Measurements from ENCODE around the gene KCNE3.

Gene KCNE3

DNA sequence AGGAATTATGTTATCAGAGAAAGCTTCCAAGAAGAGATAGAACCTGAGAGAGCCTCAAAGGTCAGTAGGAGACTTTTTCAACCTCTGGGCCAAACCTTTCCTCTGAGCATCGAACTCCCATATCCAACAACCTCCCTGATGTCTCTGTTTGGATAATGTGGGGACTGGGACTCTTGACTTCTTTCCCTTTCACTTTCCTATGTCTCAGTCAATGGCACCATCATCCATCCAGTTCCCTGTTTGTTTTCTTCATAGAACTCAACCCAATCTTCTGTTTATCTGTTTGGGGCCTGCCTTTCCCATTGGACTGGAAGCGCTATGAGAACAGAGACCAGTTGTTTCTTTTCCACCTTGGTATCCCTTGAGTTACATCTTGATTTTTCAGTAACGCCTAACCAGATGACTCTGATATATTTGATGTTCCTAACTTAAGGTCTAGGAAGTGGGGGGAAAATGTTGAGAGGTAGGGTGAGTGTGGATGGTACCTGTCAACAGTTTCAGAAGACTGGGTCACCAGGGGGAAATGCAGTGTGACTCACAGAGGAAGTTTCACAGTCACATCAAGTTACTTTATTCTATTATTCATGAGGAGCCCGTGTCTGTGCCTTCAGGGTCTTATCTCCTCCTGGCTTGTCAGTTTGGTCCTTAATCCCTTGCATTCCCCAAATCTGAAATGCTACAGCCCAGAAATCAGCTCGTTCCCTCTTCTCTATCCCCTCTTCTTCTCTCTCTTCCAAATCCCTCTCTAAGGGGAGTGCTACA is 4.5 kb upstream of the KCNE3 start:
- DNase-seq (ENCODE audit: low read depth in 2 of 2) = no peak

DNA sequence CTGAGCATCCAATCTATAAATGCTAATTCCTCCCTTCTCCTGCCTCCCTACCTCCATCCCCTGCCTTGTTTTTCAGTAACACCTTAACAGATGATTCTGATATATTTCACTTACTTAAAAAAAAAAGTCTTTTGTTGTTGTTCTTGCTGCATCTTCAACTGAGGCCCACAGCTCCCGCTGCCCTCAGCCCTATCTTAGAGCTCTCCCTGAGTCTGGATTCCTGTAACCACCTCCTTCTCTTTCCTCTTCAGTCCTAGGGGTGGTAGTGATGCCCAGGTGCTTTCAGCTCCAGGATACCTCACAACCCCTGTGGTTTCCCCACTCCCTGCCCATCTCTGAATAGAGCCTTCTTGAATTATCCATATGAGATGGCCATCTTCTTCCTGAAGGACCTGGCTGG is 3.7 kb upstream of the KCNE3 start:
- DNase-seq (ENCODE audit: low read depth in 2 of 2) = no peak

DNA sequence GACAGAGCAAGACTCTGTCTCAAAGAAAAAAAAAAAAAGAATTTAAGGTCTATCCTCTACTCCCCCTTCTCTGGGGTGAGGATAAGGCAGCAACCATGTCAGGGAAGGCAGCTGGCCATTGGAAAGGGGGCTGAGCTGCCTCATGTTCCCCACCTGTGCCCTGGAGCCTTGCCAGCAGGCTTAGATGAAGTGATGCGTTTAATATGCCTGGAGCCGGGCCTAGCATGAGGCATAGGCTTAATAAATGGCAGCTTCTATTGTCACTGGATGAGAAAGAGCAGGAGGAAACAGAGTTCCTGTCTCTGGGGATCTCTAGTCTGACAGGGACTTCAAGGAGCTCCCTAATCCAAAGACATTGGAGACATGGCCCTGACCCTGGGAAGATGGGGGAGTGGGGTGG is 3.2 kb upstream of the KCNE3 start:
- DNase-seq (ENCODE audit: low read depth in 2 of 2) = no peak

DNA sequence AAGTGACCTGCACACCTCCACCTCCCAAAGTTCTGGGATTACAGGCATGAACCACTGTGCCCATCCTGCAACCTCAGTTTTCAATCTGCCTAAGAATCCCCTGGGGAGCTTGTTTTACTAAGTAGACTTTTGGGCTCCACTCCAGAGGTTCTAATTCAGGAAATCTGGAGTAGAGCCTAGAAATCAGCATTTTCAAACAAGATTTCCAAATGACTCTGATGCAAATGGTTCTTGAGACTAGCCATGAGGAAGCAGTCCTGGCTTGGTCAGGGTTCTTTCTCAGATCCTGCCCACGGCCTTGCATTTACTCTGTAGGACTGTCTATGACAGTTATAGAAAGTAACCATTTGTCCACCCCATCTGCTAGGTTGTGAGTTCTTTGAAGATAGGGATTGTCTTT is 1.6 kb upstream of the KCNE3 start:
- no peak for DNase-seq (ENCODE audit: low read depth in 2 of 2)

DNA sequence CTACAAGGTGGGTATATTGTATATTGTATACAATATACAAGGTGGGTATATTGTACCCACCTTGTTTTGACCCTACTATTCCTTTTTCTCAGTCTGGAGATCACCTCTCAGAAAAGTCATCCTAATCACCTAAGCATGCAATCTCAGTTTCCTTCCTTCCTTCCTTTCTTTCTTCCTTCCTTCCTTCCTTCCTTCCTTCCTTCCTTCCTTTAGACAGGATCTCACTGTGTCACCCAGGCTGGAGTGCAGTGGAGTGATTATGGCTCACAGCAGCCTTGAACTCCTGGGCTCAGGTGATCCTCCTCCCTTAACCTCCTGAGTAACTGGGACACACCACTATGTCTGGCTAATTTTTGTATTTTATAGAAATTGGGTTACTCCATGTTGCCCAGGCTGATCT is 1.2 kb upstream of the KCNE3 start:
- no peak for DNase-seq (ENCODE audit: low read depth in 2 of 2)

DNA sequence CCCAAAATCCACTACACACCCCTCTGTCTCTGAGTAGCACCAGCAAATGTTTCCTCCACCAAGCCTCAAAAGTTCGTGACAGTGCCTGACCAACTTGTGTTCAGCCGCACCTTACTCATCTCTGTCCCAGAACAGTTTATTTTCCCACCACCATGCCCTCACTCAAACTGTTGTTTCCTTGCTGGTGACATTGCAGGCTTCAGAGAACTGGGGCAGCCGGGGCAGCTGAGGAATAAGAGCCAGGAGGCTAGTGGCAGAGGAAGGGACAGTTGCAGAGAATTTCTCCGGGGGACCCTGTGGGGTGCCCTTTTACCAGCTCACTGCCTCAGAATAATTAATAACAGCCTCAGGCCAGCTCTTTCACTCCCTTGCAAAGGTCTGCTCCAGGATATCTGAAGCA is 709 bp upstream of the KCNE3 start:
- DNase-seq (ENCODE audit: low read depth in 2 of 2) = no peak

DNA sequence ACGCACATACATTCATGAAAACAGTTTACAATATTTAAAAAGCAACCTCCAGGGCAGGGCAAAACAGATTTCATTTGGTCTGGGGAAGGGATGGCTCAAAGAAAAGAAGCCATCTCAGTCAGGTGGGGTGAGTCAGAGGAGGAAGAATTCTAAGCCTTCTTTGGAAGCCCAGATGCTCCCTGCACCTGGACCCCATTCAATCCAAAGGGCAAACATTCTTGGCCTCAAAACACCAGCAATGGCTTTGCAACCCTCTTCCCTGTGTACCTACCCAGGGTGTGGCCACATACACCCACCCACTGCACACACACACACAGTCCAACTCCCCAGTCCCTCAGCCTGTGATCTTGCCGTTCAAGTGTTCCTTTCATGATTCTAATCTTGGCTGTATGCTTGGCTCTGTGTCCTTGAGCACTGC is 2.0 kb downstream of the KCNE3 start:
- no peak for DNase-seq (ENCODE audit: low read depth in 2 of 2)

DNA sequence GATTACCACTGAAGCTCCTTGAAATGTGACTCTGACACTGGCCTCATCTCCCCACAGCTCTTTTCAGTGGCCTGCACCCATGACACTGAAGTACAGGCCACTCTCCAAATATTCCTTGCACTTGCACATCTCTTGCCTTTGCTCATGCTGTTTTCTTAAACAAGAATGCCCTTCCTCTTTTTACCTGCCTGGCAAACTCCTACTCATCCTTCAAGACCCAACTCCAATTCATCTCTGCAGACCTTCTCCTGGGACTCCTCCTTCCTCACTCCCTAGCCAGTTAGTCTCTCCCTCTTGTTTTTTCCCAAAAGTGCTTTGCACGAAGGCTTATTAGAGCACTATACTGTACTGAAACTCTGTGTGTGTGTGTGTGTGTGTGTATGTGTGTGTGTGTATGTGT is 2.6 kb downstream of the KCNE3 start:
- no peak for DNase-seq (ENCODE audit: low read depth in 2 of 2)

DNA sequence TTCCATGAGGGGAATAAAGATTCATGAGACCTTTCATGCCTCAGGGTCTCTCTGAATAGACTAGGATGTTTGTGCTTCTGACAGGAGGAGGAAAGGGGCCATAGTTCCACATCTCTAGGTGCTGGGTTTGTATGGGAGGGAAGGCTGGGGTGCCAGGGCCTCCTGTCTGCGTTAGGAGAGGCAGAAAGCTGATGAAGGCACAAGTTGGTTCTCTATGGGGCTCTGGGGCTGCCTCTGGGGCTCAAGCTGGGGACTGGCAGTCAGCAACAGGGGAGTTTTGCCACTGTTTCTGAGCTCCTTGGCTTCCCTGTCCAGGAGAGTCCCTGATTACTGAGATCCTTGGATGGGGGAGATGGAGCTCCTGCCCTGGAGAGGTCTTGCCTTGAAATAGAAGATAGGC is 4.1 kb downstream of the KCNE3 start:
- no peak for DNase-seq (ENCODE audit: low read depth in 2 of 2)

DNA sequence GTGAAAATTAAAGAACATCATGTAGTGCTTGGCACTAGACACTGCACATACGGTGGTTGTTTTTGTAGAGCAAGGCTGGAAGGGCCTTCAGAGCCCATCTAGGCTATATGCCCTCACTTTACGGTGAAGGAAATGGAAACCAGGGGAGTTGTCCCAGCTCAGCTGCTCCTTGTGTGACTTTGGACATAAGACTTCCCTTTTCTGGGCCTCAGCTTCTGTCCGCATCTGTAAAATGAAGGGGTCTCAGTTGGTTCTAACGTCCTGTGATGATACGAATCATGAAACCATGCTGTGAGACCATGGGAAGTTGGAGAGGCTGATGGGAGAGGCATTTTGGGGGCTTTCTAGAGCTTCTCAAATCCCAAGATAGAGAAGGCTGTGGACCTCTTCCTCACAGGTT is 4.7 kb downstream of the KCNE3 start:
- no peak for DNase-seq (ENCODE audit: low read depth in 2 of 2)

DNA sequence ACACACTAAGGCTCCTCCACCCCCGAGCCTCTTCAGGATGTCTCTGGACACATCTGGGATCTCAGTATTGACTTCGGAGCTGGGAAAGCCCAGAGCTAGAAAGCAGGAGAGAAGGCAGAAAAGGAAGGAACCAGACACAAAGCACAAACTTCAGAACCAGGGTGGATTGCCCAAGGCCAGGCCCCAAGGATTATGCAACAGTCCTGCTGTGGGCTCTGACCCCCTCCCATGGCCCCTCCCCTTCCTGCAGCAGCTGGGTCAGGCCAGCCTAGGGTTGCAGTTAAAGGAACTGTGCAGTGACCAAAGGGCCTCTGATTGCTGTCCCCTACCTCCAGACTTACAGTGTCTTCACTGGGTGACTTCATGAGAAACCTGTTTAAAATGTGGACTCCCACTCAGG is 5.3 kb downstream of the KCNE3 start:
- DNase-seq (ENCODE audit: low read depth in 2 of 2) = no peak

DNA sequence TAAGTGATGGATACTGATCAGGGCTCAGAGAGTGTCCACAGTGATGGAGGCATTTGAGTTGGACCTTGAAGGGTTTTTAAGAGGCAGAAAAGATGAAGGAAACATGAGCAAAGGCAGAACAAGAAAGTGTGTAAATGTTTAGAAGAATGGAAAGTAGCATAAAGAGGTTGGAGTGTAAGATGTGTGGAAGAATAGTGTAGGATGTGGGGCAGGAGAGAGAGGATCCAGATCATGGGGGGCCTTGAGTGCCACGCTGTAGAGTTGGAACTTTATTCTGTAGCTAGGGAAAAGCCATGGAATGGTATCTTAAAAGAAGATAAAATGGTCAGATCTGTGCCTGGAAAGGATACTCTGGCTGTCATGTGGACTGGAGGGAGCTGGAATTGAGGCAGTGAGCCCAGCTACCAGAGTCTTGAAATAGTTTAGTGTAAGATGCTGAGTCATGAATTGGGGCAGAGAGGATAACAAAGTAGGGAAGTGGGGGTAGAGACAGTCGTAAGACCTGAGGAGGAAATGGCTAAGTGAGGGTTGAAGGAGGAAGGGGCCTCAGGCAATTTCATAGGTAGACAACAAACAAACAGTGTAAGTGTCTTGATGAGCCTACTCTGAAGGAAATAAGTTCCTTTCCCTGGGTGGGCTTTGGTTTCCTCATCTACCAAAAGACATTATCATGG is 6.7 kb downstream of the KCNE3 start:
- DNase-seq (ENCODE audit: low read depth in 2 of 2) = no peak

DNA sequence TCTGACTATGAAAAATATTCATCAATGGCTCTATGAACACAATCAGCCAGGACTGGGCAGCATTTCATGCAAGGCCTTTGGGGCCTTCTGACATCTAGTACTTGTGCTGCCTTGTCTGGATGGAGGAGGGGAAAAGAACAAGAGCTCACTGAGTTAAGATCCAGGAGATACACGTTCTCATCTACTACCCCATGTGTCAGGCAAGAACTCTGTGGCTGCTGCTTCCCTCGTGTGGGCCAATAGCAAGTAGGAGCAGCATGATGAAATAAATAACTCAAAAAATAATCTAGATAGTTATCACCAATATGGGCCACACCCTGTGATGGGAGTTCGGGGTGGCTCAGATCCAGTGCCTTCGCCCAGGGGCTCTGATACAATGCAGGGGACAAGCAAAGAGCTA is 7.3 kb downstream of the KCNE3 start:
- DNase-seq (ENCODE audit: low read depth in 2 of 2) = no peak

DNA sequence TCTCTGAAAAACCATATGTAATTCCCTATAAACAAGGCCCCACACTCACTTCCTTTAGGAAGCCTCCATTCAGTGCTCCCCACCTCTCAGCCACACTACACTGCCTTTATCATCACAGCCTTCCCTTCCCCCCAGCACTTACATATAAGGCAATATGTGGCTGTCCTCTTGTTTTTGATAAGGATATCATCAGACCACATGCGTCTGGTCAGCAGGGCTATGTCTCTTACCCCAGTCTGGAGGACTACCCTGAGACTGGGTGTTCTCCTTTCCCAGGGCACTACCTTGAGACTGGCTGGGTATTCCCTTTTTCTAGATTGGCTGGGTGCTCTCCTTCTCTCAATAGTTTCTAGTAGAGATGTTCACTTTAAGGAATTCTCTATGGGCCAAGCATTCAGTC is 7.8 kb downstream of the KCNE3 start:
- no peak for DNase-seq (ENCODE audit: low read depth in 2 of 2)

DNA sequence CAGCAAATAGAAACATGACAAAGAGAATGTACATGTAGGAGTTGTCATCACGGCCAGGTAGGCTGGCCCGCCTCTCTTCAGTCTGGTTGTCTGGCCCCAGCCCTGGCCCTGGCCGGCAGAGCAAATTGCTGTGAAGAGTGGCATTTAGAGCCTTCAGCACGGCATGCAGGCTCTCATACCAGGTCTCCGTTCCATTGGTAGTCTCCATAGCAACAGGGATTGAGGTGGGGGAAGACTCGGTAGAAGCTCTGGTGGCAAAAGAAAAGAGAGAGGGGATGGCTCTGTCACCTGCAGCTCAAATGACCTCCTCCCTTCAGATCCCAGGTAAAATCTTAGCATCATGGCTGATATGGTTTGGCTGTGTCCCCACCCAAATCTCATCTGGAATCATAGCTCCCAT is 10.0 kb downstream of the KCNE3 start:
- no peak for DNase-seq (ENCODE audit: low read depth in 2 of 2)

DNA sequence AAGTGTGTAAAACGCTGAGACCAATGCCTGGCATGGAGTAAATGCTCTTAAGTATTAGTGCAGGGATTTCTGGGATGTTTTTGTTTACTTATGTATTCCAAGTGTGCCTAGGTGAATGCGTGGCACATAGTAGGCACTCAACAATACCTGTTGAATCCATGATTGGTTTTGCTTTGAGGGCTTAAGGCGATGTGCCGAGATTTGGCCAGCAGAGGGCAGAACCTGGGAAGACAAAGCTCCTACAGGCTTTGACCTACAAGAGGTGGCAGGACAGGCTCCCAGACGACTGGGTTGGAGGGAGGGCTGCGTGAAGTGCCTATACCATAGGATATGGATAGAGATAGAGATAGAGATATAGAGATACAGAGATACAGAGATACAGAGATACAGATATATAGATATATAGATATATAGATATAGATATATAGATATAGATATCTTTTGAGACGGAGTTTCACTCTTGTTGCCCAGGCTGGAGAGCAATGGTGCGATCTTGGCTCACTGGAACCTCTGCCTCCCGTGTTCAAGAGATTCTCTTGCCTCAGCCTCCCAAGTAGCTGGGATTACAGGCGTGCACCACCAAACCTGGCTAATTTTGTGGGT is 13.9 kb downstream of the KCNE3 start:
- DNase-seq (ENCODE audit: low read depth in 2 of 2) = peak; percentile 14 to 35

DNA sequence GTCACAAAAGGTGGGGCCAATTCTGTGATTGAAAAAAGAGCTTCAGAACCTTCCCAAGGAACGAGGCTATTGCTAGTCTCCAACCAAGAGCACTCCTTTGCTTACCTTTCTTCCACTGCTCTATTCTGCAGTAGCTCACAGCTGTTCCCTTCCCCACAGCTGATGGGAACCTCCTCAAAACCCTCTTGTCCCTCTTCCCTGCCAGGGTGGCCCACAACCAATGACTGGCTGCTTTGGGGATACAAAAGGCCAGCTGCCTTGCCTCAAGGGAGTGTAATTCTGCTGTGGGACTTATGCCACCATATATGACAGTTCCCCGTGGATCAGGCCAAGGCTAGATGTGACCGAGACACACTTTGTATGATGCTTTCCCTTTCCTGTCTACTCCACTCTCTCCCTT is 15.0 kb downstream of the KCNE3 start:
- no peak for DNase-seq (ENCODE audit: low read depth in 2 of 2)

DNA sequence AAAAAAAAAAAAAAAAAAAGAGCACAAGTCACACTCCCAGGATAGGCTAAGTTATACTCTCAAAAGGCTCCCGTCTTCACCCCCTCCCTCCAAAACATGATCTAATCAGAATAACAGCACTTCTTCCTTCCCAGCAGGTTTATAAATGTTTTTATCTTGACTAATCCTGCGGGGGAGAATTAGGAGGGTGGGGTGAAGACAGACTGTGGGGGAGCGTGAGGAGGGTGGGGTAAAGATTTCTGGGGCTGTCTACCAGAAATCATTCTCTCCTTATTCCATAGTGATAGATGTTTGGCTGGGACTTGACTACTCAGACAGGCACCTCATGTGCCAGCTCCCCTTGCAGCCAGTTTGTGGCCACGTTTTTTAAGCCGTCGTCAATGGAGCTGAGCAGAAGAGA is 17.0 kb downstream of the KCNE3 start:
- no peak for DNase-seq (ENCODE audit: low read depth in 2 of 2)

DNA sequence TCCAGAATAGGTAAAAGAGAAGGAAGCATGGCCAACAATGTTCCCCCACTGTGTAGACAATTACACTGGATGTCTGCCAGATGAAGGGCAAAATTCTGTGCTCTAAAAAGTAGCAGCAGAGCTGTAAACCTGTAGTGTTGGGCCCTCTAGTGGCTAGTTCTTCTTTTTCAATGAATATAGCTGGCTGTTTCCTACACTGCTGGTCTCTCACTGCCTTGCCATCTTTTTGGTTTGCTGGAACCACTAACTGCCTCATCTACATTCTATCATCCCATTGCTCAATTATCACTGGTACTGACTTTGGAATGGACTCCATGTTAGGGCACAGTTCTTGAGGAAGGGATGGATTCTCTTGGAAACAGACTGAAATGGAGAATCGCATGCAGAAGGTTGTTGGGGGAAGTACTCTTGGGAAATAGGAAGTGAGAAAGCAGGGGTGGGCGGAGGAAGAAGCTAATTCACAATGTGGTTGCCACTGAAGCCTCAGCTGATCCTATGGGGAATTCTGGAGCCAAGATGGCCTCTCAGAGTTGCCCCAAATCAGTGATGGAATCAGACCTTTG is 17.9 kb downstream of the KCNE3 start:
- DNase-seq (ENCODE audit: low read depth in 2 of 2) = peak in 1 of 2 donors; percentile 7

DNA sequence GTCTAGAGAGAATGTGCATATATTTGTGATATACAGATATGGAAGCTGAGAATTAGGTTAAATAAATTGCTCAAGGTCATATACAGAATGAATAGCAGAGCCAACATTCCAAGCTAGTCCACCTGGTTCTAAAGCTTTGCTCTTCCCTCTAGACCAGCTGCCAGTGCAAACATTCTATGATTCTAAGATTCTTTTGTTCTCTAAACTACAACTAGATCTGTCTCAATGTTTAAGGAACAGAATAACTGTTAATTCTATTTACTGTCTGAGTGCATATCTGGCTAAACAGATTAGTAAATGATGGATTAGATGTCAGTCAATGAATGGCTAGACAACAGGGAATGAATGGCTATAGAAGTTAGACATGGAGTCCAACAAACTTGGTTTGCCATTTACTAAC is 19.6 kb downstream of the KCNE3 start:
- DNase-seq (ENCODE audit: low read depth in 2 of 2) = no peak

DNA sequence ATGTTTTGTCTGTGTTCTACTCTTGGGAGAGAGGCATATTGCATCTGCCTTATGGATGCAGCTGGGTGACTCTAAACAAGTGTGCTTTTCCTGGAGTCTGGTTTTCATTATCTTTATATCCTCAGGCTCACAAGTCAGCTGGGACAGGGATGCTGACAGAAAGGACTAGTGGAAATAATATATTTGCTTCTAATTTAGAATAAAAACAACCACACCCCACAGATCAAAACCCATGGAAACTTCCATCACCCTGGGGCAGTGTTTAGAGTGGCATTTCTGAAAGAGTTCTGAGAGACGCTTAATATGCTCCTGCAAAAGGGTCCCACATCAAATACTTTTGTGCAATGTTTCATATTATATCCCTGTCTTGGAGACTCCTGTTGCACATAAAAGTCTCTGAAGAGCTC is 20.8 kb downstream of the KCNE3 start:
- DNase-seq (ENCODE audit: low read depth in 2 of 2) = no peak

DNA sequence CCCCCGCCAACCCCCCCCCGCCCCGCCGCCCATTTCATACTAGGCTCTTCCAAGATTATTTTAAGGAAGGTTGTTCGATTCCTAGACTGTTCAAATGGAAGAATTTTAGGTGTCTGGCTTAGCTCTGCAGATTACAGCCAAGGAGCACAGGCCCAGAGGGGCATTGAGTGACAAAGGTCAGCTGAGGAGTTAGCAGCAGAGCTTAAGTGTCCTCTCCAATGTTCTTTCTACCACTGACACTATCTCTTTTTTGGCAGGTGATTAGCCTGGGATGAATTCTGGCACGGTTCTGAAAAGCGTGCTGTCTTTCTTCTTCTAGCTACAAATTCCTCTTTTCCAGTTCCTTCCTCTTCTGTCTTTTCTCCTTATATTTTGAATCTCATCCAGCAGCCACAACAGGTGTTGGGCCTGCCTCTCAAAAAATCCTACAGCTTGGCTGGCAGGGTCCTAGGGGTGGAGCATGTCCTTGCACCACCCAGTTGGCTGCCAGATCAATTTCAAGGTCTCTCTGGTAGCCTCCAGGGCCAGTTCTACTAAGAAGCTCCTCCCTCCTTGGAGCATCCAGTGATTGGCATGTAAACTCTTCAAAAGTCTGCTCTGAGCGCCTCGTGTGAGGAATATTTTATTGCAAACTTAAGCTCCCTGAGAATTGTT is 23.0 kb downstream of the KCNE3 start:
- no peak for DNase-seq (ENCODE audit: low read depth in 2 of 2)

Measured in activated CD8-positive, alpha-beta memory T cell treated with anti-CD3 and anti-CD28 coated beads for 4 hours (primary cell).